Airway epithelial cell (primary cell): ENCODE results near the gene ZNF518A. TPM values are rescaled to one million over a fixed set of nuclear protein-coding genes. Genes with fewer than 3 reads are reported as not detected.

Experiments
- total RNA-seq: library from RNA; depleted of rRNA; stranded (reverse); fragments of >200 nt; gene quantifications from 2 replicates; pipeline ENCODE4 v1.2.3, GENCODE V29; 2015

The ZNF518A gene, protein sequence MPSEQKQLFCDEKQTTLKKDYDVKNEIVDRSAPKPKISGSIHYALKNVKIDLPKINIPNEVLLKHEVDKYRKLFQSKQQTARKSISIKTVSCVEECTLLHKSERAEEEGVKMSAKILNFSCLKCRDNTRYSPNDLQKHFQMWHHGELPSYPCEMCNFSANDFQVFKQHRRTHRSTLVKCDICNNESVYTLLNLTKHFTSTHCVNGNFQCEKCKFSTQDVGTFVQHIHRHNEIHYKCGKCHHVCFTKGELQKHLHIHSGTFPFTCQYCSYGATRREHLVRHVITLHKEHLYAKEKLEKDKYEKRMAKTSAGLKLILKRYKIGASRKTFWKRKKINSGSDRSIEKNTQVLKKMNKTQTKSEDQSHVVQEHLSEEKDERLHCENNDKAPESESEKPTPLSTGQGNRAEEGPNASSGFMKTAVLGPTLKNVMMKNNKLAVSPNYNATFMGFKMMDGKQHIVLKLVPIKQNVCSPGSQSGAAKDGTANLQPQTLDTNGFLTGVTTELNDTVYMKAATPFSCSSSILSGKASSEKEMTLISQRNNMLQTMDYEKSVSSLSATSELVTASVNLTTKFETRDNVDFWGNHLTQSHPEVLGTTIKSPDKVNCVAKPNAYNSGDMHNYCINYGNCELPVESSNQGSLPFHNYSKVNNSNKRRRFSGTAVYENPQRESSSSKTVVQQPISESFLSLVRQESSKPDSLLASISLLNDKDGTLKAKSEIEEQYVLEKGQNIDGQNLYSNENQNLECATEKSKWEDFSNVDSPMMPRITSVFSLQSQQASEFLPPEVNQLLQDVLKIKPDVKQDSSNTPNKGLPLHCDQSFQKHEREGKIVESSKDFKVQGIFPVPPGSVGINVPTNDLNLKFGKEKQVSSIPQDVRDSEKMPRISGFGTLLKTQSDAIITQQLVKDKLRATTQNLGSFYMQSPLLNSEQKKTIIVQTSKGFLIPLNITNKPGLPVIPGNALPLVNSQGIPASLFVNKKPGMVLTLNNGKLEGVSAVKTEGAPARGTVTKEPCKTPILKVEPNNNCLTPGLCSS (N-terminal part only)
- 4.6 and 11.1 TPM in 2 replicates for total RNA-seq

GRCh38 chr10:96129387-96130325 is at the start of gene ZNF518A:
Gene ZNF518A, plus strand, starts transcription at chr10:96130297. Its CDS starts 26,026 bp downstream, at chr10:96156323.

Other genes starting within 250 kb of the ZNF518A start
- 0.14 TPM in 1 of 2 replicates, not detected in the other for gene CC2D2B, start 222.3 kb upstream of the ZNF518A start, total RNA-seq
- gene CCNJ, start 86.7 kb upstream of the ZNF518A start, total RNA-seq: 3.0 and 5.1 TPM in 2 replicates
- 8.6 and 14.8 TPM in 2 replicates for gene BLNK, start 141.3 kb downstream of the ZNF518A start, total RNA-seq
- gene DNTT, start 174.1 kb downstream of the ZNF518A start, total RNA-seq: not detected in 2 replicates
- gene OPALIN, start 228.7 kb downstream of the ZNF518A start, total RNA-seq: not detected in 2 replicates